HCT116 (cell line): Measurements from ENCODE around the gene THSD4. TPM values are rescaled to one million over a fixed set of nuclear protein-coding genes. Genes with fewer than 3 reads are reported as not detected.

Source experiments
- ATAC-seq: fragments of 200-7000 bp; cut with Tn5 transposase; 2 replicates; pipeline ENCODE4 v1.9.1; 2020; ENCODE audit warnings: mild to moderate bottlenecking, moderate library complexity
- BruUV-seq: library from RNA; stranded (reverse); fragments of 400-500 nt; replicated peaks from 2 replicates; lab custom pipeline; 2021; lab: Mats Ljungman, UMichigan
- CTCF ChIA-PET: fragments of 300-600 bp; sonication (Branson Sonifier 250); formaldehyde crosslinking; loops from one replicate; lab custom pipeline; 2021; ENCODE audit warnings: antibody characterized with exemption; lab: Charles Lee
- POLR2A ChIA-PET: fragments of 300-600, 350-600 bp; sonication (Branson Sonifier 250); formaldehyde crosslinking; loops from one replicate; lab custom pipeline; 2021; ENCODE audit warnings: antibody characterized with exemption; lab: Charles Lee
- RAD21 ChIA-PET, 2 experiments: fragments of 300-600 bp; sonication (Branson Sonifier 250); formaldehyde crosslinking; loops; one replicate each; lab custom pipeline; 2023; ENCODE audit warnings: low total read pairs in 2 of 2; ENCODE audit not compliant: uncharacterized antibody in 2 of 2, unreplicated experiment in 2 of 2, low non-redundant PET in 1 of 2; lab: Charles Lee
- DNase-seq: peaks from one replicate; pipeline ENCODE4 v3.0.0-alpha.2; 2010; ENCODE audit warnings: low read depth, low spot score
- H2AFZ ChIP-seq: fragments of 200-600 bp; shearing (Covaris generic), sonication (generic); 2 replicates; pipeline ENCODE4 v1.6.1; 2017; ENCODE audit warnings: low read depth, mixed run types, mixed read lengths, antibody characterized with exemption, low read length; ENCODE audit not compliant: poor library complexity, severe bottlenecking
- H3K27ac ChIP-seq: 2 replicates; pipeline ENCODE4 v1.5.1; 2012; ENCODE audit warnings: low read depth, low read length
- H3K27me3 ChIP-seq: fragments of 200-600 bp; sonication (generic); 2 replicates; pipeline ENCODE4 v1.6.1; 2016; ENCODE audit warnings: mixed run types, low read length, mixed read lengths; ENCODE audit not compliant: insufficient read depth
- H3K36me3 ChIP-seq, 2 experiments: fragments of 200-500 bp in 1 of 2; fragments of 200-600 bp in 1 of 2; sonication (Bioruptor generic) in 1 of 2; sonication (generic) in 1 of 2; 2 replicates each; pipeline versions ENCODE4 v1.5.1 to v1.6.1; 2014 to 2016; ENCODE audit warnings: low read length in 2 of 2, inconsistent platforms in 1 of 2, mixed read lengths in 1 of 2, mixed run types in 1 of 2; ENCODE audit not compliant: insufficient read depth in 2 of 2, control insufficient read depth in 1 of 2
- H3K4me1 ChIP-seq, 2 experiments: fragments of 200-600 bp in 1 of 2; sonication (generic) in 1 of 2; 2 replicates each; pipeline versions ENCODE4 v1.5.1 to v1.6.1; 2012 to 2017; ENCODE audit warnings: low read length in 2 of 2, inconsistent platforms in 1 of 2, mild to moderate bottlenecking in 1 of 2, mixed read lengths in 1 of 2, mixed run types in 1 of 2, moderate library complexity in 1 of 2; ENCODE audit not compliant: insufficient read depth in 2 of 2, control insufficient read depth in 1 of 2
- H3K4me2 ChIP-seq: fragments of 200-600 bp; sonication (generic); 2 replicates; pipeline ENCODE4 v1.6.1; 2017; ENCODE audit warnings: mixed run types, low read length, mixed read lengths
- H3K4me3 ChIP-seq, 2 experiments: fragments of 200-600 bp in 1 of 2; sonication (generic) in 1 of 2; replicated peaks in 1 of 2; 2 replicates each; pipeline ENCODE4 v1.5.1; 2011 to 2016; ENCODE audit warnings: low read length in 2 of 2, control low read depth in 1 of 2, low read depth in 1 of 2, mild to moderate bottlenecking in 1 of 2, mixed read lengths in 1 of 2, mixed run types in 1 of 2
- H3K79me2 ChIP-seq: fragments of 200-600 bp; sonication (generic); 2 replicates; pipeline ENCODE4 v1.6.1; 2017; ENCODE audit warnings: mild to moderate bottlenecking, mixed run types, low read length, moderate library complexity, mixed read lengths; ENCODE audit not compliant: insufficient read depth
- H3K9ac ChIP-seq: fragments of 200-600 bp; sonication (generic); 2 replicates; pipeline ENCODE4 v1.6.1; 2016; ENCODE audit warnings: low read length, mixed read lengths
- H3K9me2 ChIP-seq: fragments of 200-600 bp; sonication (generic), shearing (Covaris generic); 2 replicates; pipeline ENCODE4 v1.6.1; 2017; ENCODE audit warnings: mixed run types, mild to moderate bottlenecking, moderate library complexity; ENCODE audit not compliant: insufficient read depth
- H3K9me3 ChIP-seq, 2 experiments: fragments of 200-500 bp in 1 of 2; fragments of 200-600 bp in 1 of 2; sonication (Bioruptor generic) in 1 of 2; sonication (generic) in 1 of 2; 2 replicates each; pipeline ENCODE4 v1.6.1; 2014 to 2017; ENCODE audit warnings: low read length in 2 of 2, mixed read lengths in 2 of 2, inconsistent platforms in 1 of 2, low read depth in 1 of 2, mild to moderate bottlenecking in 1 of 2, mixed run types in 1 of 2, moderate library complexity in 1 of 2; ENCODE audit not compliant: control insufficient read depth in 1 of 2, insufficient read depth in 1 of 2
- H4K20me1 ChIP-seq: fragments of 200-600 bp; sonication (generic), shearing (Covaris generic); 2 replicates; pipeline ENCODE4 v1.6.1; 2017; ENCODE audit warnings: mixed run types, mild to moderate bottlenecking, moderate library complexity; ENCODE audit not compliant: insufficient read depth
- CEBPB ChIP-seq: IDR thresholded peaks from 2 replicates; pipeline ENCODE4 v1.6.1; 2012; ENCODE audit warnings: low read depth
- CTCF ChIP-seq, 3 experiments: fragments of 200-600 bp in 1 of 3; sonication (generic) in 1 of 3; IDR thresholded peaks in 2 of 3; conservative IDR thresholded peaks in 1 of 3; 2 replicates each; pipeline ENCODE4 v1.5.1; 2012 to 2017; ENCODE audit warnings: low read depth in 2 of 3, low read length in 2 of 3, antibody characterized with exemption in 1 of 3, borderline replicate concordance in 1 of 3, control low read depth in 1 of 3, mild to moderate bottlenecking in 1 of 3, mixed read lengths in 1 of 3, mixed run types in 1 of 3, moderate library complexity in 1 of 3; ENCODE audit not compliant: insufficient read depth in 1 of 3
- EZH2 ChIP-seq: fragments of 200-600 bp; sonication (generic); IDR thresholded peaks from 2 replicates; pipeline ENCODE4 v1.6.1; 2017; ENCODE audit warnings: antibody characterized with exemption, mixed run types
- EZH2phosphoT487 ChIP-seq: fragments of 200-600 bp; IDR thresholded peaks from 2 replicates; pipeline ENCODE4 v1.6.1; 2018; ENCODE audit warnings: antibody characterized with exemption, borderline replicate concordance
- JUND ChIP-seq: IDR thresholded peaks from 2 replicates; pipeline ENCODE4 v1.6.1; 2012
- POLR2A ChIP-seq: IDR thresholded peaks from 2 replicates; pipeline ENCODE4 v1.7.0; 2011; ENCODE audit warnings: borderline replicate concordance; ENCODE audit not compliant: insufficient read depth, insufficient read length; ENCODE audit errors: extremely low read depth
- SP1 ChIP-seq: IDR thresholded peaks from 2 replicates; pipeline ENCODE4 v1.6.1; 2012; ENCODE audit warnings: low read depth
- TCF7L2 ChIP-seq: IDR thresholded peaks from 2 replicates; pipeline ENCODE4 v1.7.0; 2011; ENCODE audit warnings: borderline replicate concordance, inconsistent platforms; ENCODE audit not compliant: insufficient read depth, insufficient read length; ENCODE audit errors: extremely low read depth
- YY1 ChIP-seq: IDR thresholded peaks from 2 replicates; pipeline ENCODE4 v1.6.1; 2011; ENCODE audit warnings: low read length, low read depth, moderate library complexity, mild to moderate bottlenecking; ENCODE audit not compliant: insufficient replicate concordance; ENCODE audit errors: extremely low read depth
- intact Hi-C: fragments of 100-400 bp; cut with micrococcal nuclease; formaldehyde crosslinking; loops from 2 replicates; pipeline ENCODE4 v1.10.0; 2022
- total RNA-seq: library from RNA; stranded (reverse); gene quantifications from one replicate; pipeline ENCODE4 v1.2.1, GENCODE V29; 2021; ENCODE audit not compliant: unreplicated experiment
- TF ChIP-seq, protein P1 (sequence below): IDR thresholded peaks from 2 replicates; pipeline ENCODE4 v1.6.1; 2012

The THSD4 gene
- total RNA-seq, 1 experiment from 2014 or later: 30.5 TPM

DNA sequence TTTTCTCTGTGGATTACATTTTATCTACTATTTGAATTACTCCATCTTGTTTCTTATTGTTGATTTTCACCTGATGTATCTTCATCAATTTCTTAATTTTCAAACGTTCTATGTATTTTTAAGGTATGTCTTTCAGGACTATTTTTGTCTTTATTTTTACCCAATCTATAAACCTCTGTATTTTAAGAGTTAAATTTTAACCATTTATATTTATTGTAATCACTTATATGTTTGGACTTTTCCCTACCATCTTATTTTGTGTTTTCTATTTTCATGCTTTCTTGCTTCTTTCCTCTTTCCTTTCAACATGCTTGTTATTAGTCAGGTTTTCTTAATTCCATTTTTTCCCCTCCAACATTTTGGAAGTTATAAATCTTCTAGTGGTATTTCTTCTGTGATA is 645.6 kb downstream of the THSD4 start:
- Histone ChIP-seq H3K4me2 (peak overlapping the region; percentile 48; the same call in 1 of the 2 replicates), H3K9ac (no peak overlapping the region), H3K9me2 (no peaks in the 10 kb centered on the region), H3K27ac (no peak overlapping the region; the same call in 1 of the 2 replicates), H4K20me1 (no peaks in the 10 kb centered on the region), H3K36me3 (peaks cover 0 to 8% of the 10 kb centered on the region in 2 experiments; a peak in 1 of 4 replicates), H2AFZ (no peak overlapping the region), H3K79me2 (no peaks in the 10 kb centered on the region), H3K9me3 (peaks cover 0 to 13% of the 10 kb centered on the region in 2 experiments; a peak in 1 of 4 replicates), H3K4me3 (no peak overlapping the region), H3K4me1 (peaks cover 12 to 17% of the 10 kb centered on the region in 2 experiments), H3K27me3 (no peaks in the 10 kb centered on the region)
- ChIA-PET RAD21 (no interaction called here), CTCF (interaction anchor here (1.6 kb wide), 1 partner anchor 8 kb away, joined by 9 read pairs; no protein-coding TSS in a partner anchor), POLR2A (interaction anchor here (1.5 kb wide), 1 partner anchor 8 kb away, joined by 4 read pairs; no protein-coding TSS in a partner anchor)
- DNase-seq (no peak), ATAC-seq (no peak)
- TF ChIP-seq EZH2phosphoT487 (no peak), JUND (no peak), CEBPB (no peak), EZH2 (no peak), YY1 (no peak), CTCF (IDR thresholded peaks at IDR 0.05 in 2 of 3, conservative IDR thresholded peaks at IDR 0.05 in 1 of 3; ENCODE audit: borderline replicate concordance in 1 of 3, insufficient read depth in 1 of 3, low read depth in 2 of 3, low read length in 2 of 3) (no peak), POLR2A (no peak), TCF7L2 (no peak), SP1 (no peak)
- TF ChIP-seq, protein P1, sequence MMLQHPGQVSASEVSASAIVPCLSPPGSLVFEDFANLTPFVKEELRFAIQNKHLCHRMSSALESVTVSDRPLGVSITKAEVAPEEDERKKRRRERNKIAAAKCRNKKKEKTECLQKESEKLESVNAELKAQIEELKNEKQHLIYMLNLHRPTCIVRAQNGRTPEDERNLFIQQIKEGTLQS: no peak
- no TSS peak for BruUV-seq
- intact Hi-C loops: no loop called here
